H1 (cell line): ENCODE data around the gene NUAK1. TPM values are rescaled to one million over a fixed set of nuclear protein-coding genes. Genes with fewer than 3 reads are reported as not detected.
A peak's percentile ranks its signal among the peaks of the same experiment; 100 is the strongest.

Source experiments
- ATF2 ChIP-seq: IDR thresholded peaks from 2 replicates; pipeline ENCODE4 v1.6.1; 2012; ENCODE audit warnings: low read length, inconsistent platforms
- CBX5 ChIP-seq: fragments of 300-800, 300-1000 bp; sonication (generic); IDR thresholded peaks from 2 replicates; pipeline ENCODE4 v1.7.1; 2016; ENCODE audit warnings: antibody characterized with exemption, low read length, low read depth
- CHD1 ChIP-seq: IDR thresholded peaks from 2 replicates; pipeline ENCODE4 v1.6.1; 2012; ENCODE audit warnings: low read depth, low read length, improper control_type of control experiment
- CHD2 ChIP-seq: IDR thresholded peaks from 2 replicates; pipeline ENCODE4 v1.6.1; 2012; ENCODE audit warnings: low read length, improper control_type of control experiment
- CTCF ChIP-seq, 3 experiments: IDR thresholded peaks; 1 replicate in 2 of 3; 2 replicates in 1 of 3; pipeline versions ENCODE4 v1.5.1 to v1.6.1; 2011; ENCODE audit warnings: low read length in 3 of 3, mild to moderate bottlenecking in 3 of 3, inconsistent platforms in 2 of 3, low read depth in 1 of 3, moderate library complexity in 1 of 3; ENCODE audit not compliant: insufficient read depth in 1 of 3; ENCODE audit errors: control extremely low read depth in 1 of 3
- GTF2F1 ChIP-seq: IDR thresholded peaks from 2 replicates; pipeline ENCODE4 v1.6.1; 2012; ENCODE audit warnings: low read depth, low read length, improper control_type of control experiment, borderline replicate concordance
- NRF1 ChIP-seq: IDR thresholded peaks from 2 replicates; pipeline ENCODE4 v1.6.1; 2011; ENCODE audit warnings: mild to moderate bottlenecking, low read depth, low read length, improper control_type of control experiment
- POLR2AphosphoS5 ChIP-seq: IDR thresholded peaks from 2 replicates; pipeline ENCODE4 v1.6.1; 2011; ENCODE audit warnings: low read depth, low read length
- RNF2 ChIP-seq: fragments of 200-900, 300-1000 bp; sonication (generic); IDR thresholded peaks from 2 replicates; pipeline ENCODE4 v1.7.1; 2016; ENCODE audit warnings: borderline replicate concordance, low read depth, mild to moderate bottlenecking, antibody characterized with exemption, low read length; ENCODE audit not compliant: poor library complexity, severe bottlenecking; ENCODE audit errors: missing control alignments
- SAP30 ChIP-seq: fragments of 300-600 bp; sonication (generic); IDR thresholded peaks from 2 replicates; pipeline ENCODE4 v1.7.1; 2012; ENCODE audit warnings: low read length, moderate library complexity, mild to moderate bottlenecking, inconsistent platforms; ENCODE audit not compliant: insufficient read depth, insufficient replicate concordance
- SIN3A ChIP-seq, 2 experiments: IDR thresholded peaks in 1 of 2; conservative IDR thresholded peaks in 1 of 2; 2 replicates each; pipeline ENCODE4 v1.6.1; 2011 to 2012; ENCODE audit warnings: low read length in 2 of 2, improper control_type of control experiment in 1 of 2, low read depth in 1 of 2, mild to moderate bottlenecking in 1 of 2
- SP1 ChIP-seq: IDR thresholded peaks from 2 replicates; pipeline ENCODE4 v1.6.1; 2011; ENCODE audit warnings: low read depth, low read length
- SP2 ChIP-seq: IDR thresholded peaks from 2 replicates; pipeline ENCODE4 v1.6.1; 2012; ENCODE audit warnings: mild to moderate bottlenecking, low read length, inconsistent platforms
- SRF ChIP-seq: IDR thresholded peaks from 2 replicates; pipeline ENCODE4 v1.6.1; 2011; ENCODE audit warnings: mild to moderate bottlenecking, low read depth, low read length, moderate library complexity
- SUZ12 ChIP-seq: fragments of 200-600 bp; sonication (generic); IDR thresholded peaks from 2 replicates; pipeline ENCODE4 v1.6.1; 2012; ENCODE audit warnings: mild to moderate bottlenecking, inconsistent platforms, low read length, moderate library complexity, mixed read lengths
- TAF1 ChIP-seq: IDR thresholded peaks from 2 replicates; pipeline ENCODE4 v1.6.1; 2011; ENCODE audit warnings: mild to moderate bottlenecking, low read depth, low read length
- TCF12 ChIP-seq: IDR thresholded peaks from 2 replicates; pipeline ENCODE4 v1.6.1; 2011; ENCODE audit warnings: low read depth, mild to moderate bottlenecking, low read length
- TEAD4 ChIP-seq: IDR thresholded peaks from 2 replicates; pipeline ENCODE4 v1.6.1; 2012; ENCODE audit warnings: low read depth, low read length, inconsistent platforms, mixed read lengths
- YY1 ChIP-seq: IDR thresholded peaks from 2 replicates; pipeline ENCODE4 v1.6.1; 2011; ENCODE audit warnings: low read depth, mild to moderate bottlenecking, low read length
- ZNF274 ChIP-seq: IDR thresholded peaks from 2 replicates; pipeline ENCODE4 v1.7.0; 2012; ENCODE audit warnings: low read length, borderline replicate concordance; ENCODE audit errors: extremely low read depth
- polyA plus RNA-seq, 7 experiments: library from polyadenylated mRNA; depleted of rRNA in 3 of 7; stranded (reverse) in 5 of 7; unstranded in 2 of 7; fragments of >200 nt in 5 of 7; fragments of 200-250 nt in 2 of 7; gene quantifications; 1 replicate in 5 of 7; 2 replicates in 1 of 7; 4 replicates in 1 of 7; pipeline versions ENCODE4 v1.2.1 to v1.2.3, GENCODE V29; 2011 to 2013; ENCODE audit warnings: missing spikeins in 2 of 7, mixed read lengths in 2 of 7
- total RNA-seq: library from RNA; stranded (reverse); fragmentation: NEBNext Ultra II Directional; extraction: Animal tissue kit (Norgen Biotek cat#: 25700); gene quantifications from 2 replicates; pipeline ENCODE4 v1.2.1, GENCODE V29; 2021
- TF ChIP-seq, protein P1 (sequence below): IDR thresholded peaks from 2 replicates; pipeline ENCODE4 v1.6.1; 2012; ENCODE audit warnings: inconsistent platforms

NUAK1 gene
- total and polyA plus RNA-seq, 2 of the 8 experiments (the other 6 are each of a cell fraction or from before 2014, with no cell fraction given), result 6.7 to 18.2 TPM

DNA sequence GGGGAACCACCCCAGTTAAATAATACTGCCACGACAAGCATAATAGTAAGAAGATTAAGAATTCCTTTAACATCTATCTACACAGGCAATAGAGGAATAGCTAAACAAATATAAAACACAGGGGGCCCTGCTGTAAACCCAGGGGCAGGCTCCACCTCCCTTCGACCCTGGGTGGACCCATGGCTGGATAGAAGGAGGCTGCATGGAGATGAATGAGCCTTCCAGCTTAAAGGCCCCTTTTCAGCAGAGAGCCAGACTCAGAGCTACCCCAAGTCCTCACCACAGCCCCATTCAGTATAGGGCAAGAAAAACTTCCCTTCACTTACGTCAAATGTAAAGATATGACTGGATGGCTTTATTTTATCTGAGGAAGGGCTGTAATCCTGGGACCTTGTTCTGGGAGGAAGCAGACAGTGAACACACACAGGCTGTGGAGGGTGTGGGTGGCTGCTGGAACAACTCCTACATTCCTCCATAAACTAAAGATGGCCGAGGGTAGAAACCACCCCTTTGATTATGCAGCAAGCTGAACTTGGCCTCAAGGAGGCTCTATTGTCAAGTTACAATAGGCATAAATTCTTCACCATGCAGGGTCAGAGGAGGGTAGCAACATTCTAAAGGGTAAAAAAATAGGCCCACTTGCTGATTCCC is 30.4 kb downstream of the NUAK1 start (continued):
- no peak for TF ChIP-seq CTCF (IDR thresholded peaks at IDR 0.05; ENCODE audit: control extremely low read depth in 1 of 3, insufficient read depth in 1 of 3, low read depth in 1 of 3, low read length in 3 of 3)
- TF ChIP-seq ATF2, result no peak
- no peak for TF ChIP-seq CHD1
- no peak for TF ChIP-seq RNF2
- TF ChIP-seq ZNF274, result no peak
- no peak for TF ChIP-seq SIN3A (conservative IDR thresholded peaks at IDR 0.05 in 1 of 2, IDR thresholded peaks at IDR 0.05 in 1 of 2; ENCODE audit: low read depth in 1 of 2, low read length in 2 of 2)
- TF ChIP-seq GTF2F1, result no peak
- TF ChIP-seq SUZ12, result no peak
- peak; percentile 78 for TF ChIP-seq TEAD4
- TF ChIP-seq, protein P1, sequence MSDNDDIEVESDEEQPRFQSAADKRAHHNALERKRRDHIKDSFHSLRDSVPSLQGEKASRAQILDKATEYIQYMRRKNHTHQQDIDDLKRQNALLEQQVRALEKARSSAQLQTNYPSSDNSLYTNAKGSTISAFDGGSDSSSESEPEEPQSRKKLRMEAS, result no peak
- TF ChIP-seq SP2, result no peak
- peak; percentile 90 for TF ChIP-seq YY1
- no peak for TF ChIP-seq TAF1
- TF ChIP-seq POLR2AphosphoS5, result no peak
- TF ChIP-seq SP1, result 0 out of 2 replicates have a peak, but pooled peaks have one; percentile 20
- TF ChIP-seq NRF1, result no peak
- no peak for TF ChIP-seq CBX5
- no peak for TF ChIP-seq TCF12
- TF ChIP-seq SRF, result no peak
- TF ChIP-seq SAP30, result no peak
- no peak for TF ChIP-seq CHD2
